ENCODE data around the gene CACNA2D2.

DNA sequence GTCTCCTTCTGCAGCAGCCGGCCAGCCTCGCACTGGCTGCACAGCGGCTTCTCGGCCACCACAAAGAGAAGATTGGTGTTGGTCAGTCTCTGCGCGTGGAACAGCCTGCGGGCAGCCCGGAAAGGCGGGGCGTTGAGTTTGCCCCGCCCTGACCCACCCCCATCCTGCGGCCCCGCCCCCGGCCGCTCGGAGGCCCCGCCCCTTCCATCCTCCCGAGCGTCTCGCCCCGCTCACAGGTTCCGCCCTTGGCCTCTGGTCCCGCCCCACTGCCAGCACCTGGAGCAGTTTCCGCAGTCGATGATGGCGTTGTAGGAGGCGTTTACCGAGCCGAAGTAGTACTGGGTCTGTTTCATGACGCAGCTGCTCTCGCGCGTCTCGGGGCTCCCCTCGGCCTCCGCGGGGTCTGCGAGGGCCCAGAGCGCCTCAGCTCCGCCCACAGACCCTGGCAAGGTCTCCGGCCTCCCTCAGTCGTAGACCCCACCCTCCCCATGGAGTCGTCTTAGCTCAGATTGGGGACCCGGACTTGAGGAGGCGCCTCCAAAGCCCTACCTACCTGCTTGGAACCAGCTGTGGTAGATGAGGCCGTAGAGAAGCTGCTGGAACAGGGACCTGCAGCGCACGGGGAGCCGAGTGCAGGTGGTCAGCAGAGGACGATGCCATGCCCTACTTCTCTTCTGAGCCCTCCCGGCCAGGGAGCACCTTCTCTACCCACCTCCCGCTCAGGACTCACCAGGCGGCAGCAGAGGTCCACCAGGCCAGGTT is 138.2 kb downstream of the CACNA2D2 start:
- TF ChIP-seq POLR2A (IDR thresholded peaks at IDR 0.05) = no peak
- TF ChIP-seq, protein P1, sequence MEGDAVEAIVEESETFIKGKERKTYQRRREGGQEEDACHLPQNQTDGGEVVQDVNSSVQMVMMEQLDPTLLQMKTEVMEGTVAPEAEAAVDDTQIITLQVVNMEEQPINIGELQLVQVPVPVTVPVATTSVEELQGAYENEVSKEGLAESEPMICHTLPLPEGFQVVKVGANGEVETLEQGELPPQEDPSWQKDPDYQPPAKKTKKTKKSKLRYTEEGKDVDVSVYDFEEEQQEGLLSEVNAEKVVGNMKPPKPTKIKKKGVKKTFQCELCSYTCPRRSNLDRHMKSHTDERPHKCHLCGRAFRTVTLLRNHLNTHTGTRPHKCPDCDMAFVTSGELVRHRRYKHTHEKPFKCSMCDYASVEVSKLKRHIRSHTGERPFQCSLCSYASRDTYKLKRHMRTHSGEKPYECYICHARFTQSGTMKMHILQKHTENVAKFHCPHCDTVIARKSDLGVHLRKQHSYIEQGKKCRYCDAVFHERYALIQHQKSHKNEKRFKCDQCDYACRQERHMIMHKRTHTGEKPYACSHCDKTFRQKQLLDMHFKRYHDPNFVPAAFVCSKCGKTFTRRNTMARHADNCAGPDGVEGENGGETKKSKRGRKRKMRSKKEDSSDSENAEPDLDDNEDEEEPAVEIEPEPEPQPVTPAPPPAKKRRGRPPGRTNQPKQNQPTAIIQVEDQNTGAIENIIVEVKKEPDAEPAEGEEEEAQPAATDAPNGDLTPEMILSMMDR (IDR thresholded peaks at IDR 0.05) = no peak

Measured in lower leg skin (tissue), 3 donors.